Measurements from ENCODE around the gene CCSER1.

CCSER1 gene

GRCh38 chr4:90127706-90128345, 632 bp downstream of the CCSER1 start:
- FAIRE-seq (no peak), DNase-seq (ENCODE audit: insufficient read length, low spot score) (no peak)

GRCh38 chr4:90128961-90129495, 1.8 kb downstream of the CCSER1 start:
- FAIRE-seq (no peak), DNase-seq (ENCODE audit: insufficient read length, low spot score) (no peak)

- DNase-seq (ENCODE audit: insufficient read length, low spot score) (no peak), FAIRE-seq (no peak)
Measured at GRCh38 chr4:90130076-90130475, 2.9 kb downstream of the CCSER1 start.

GRCh38 chr4:90137555-90137954, 10.4 kb downstream of the CCSER1 start:
- DNase-seq (ENCODE audit: insufficient read length, low spot score) (no peak), FAIRE-seq (no peak)

- FAIRE-seq (no peak), DNase-seq (ENCODE audit: insufficient read length, low spot score) (no peak)
Measured at GRCh38 chr4:90142081-90142480, 14.9 kb downstream of the CCSER1 start.

- DNase-seq (ENCODE audit: insufficient read length, low spot score) (no peak), FAIRE-seq (no peak)
Measured at GRCh38 chr4:90145319-90145718, 18.1 kb downstream of the CCSER1 start.

GRCh38 chr4:90146306-90146705, 19.1 kb downstream of the CCSER1 start:
- DNase-seq (ENCODE audit: insufficient read length, low spot score) (no peak), FAIRE-seq (no peak)

- DNase-seq (ENCODE audit: insufficient read length, low spot score) (no peak), FAIRE-seq (no peak)
Measured at GRCh38 chr4:90148574-90149148, 21.5 kb downstream of the CCSER1 start.

GRCh38 chr4:90152024-90152423, 24.8 kb downstream of the CCSER1 start:
- no peak for DNase-seq (ENCODE audit: insufficient read length, low spot score)

GRCh38 chr4:90159193-90159592, 32.0 kb downstream of the CCSER1 start:
- FAIRE-seq (no peak), DNase-seq (ENCODE audit: insufficient read length, low spot score) (no peak)

More at GRCh38 chr4:90152024-90152423, 24.8 kb downstream of the CCSER1 start:
- FAIRE-seq = no peak

- DNase-seq (ENCODE audit: insufficient read length, low spot score) (no peak), FAIRE-seq (no peak)
Measured at GRCh38 chr4:90160044-90160443, 32.9 kb downstream of the CCSER1 start.

- FAIRE-seq = no peak
- no peak for DNase-seq (ENCODE audit: insufficient read length, low spot score)
Measured at GRCh38 chr4:90162566-90162965, 35.4 kb downstream of the CCSER1 start.

GRCh38 chr4:90163872-90164271, 36.7 kb downstream of the CCSER1 start:
- FAIRE-seq = no peak

GRCh38 chr4:90165883-90166282, 38.7 kb downstream of the CCSER1 start:
- DNase-seq (ENCODE audit: insufficient read length, low spot score) (no peak), FAIRE-seq (no peak)

More at GRCh38 chr4:90163872-90164271, 36.7 kb downstream of the CCSER1 start:
- DNase-seq (ENCODE audit: insufficient read length, low spot score) = no peak

- DNase-seq (ENCODE audit: insufficient read length, low spot score) (no peak), FAIRE-seq (no peak)
Measured at GRCh38 chr4:90171491-90171890, 44.3 kb downstream of the CCSER1 start.

- no peak for FAIRE-seq
- DNase-seq (ENCODE audit: insufficient read length, low spot score) = no peak
Measured at GRCh38 chr4:90174621-90175023, 47.4 kb downstream of the CCSER1 start.

- FAIRE-seq (no peak), DNase-seq (ENCODE audit: insufficient read length, low spot score) (no peak)
Measured at GRCh38 chr4:90181644-90182043, 54.5 kb downstream of the CCSER1 start.

GRCh38 chr4:90183254-90183653, 56.1 kb downstream of the CCSER1 start:
- FAIRE-seq = no peak

GRCh38 chr4:90184560-90184959, 57.4 kb downstream of the CCSER1 start:
- no peak for DNase-seq (ENCODE audit: insufficient read length, low spot score)
- FAIRE-seq = no peak

More at GRCh38 chr4:90183254-90183653, 56.1 kb downstream of the CCSER1 start:
- DNase-seq (ENCODE audit: insufficient read length, low spot score) = no peak

GRCh38 chr4:90185416-90185815, 58.2 kb downstream of the CCSER1 start:
- DNase-seq (ENCODE audit: insufficient read length, low spot score) = no peak
- FAIRE-seq = no peak

GRCh38 chr4:90186229-90186628, 59.0 kb downstream of the CCSER1 start:
- DNase-seq (ENCODE audit: insufficient read length, low spot score) = no peak
- no peak for FAIRE-seq

GRCh38 chr4:90187148-90187884, 60.1 kb downstream of the CCSER1 start:
- FAIRE-seq (no peak), DNase-seq (ENCODE audit: insufficient read length, low spot score) (no peak)
